T-cell (primary cell): ENCODE data around the gene DUSP22. TPM values are rescaled to one million over a fixed set of nuclear protein-coding genes. Genes with fewer than 3 reads are reported as not detected.

Experiments used
- ATAC-seq, 4 experiments: fragments of 200-7000 bp in 3 of 4; fragments of 150-1000 bp in 1 of 4; cut with Tn5 transposase; replicated peaks in 1 of 4; 1 replicate in 3 of 4; 2 replicates in 1 of 4; pipeline ENCODE4 v1.10.0; 2021; ENCODE audit warnings: moderate library complexity in 3 of 4, mild to moderate bottlenecking in 2 of 4, moderate number of reproducible peaks in 1 of 4
- CTCF ChIA-PET, 2 donors: fragments of 300-600 bp; sonication (Branson Sonifier 250); formaldehyde crosslinking; loops; one replicate each; lab custom pipeline; 2022; ENCODE audit warnings: antibody characterized with exemption in 2 of 2; lab: Charles Lee
- POLR2A ChIA-PET, 2 donors: fragments of 300-600 bp; sonication (Branson Sonifier 250); formaldehyde crosslinking; loops; one replicate each; lab custom pipeline; 2022; ENCODE audit warnings: antibody characterized with exemption in 2 of 2; lab: Charles Lee
- DNase-seq, 35 experiments: peaks; one replicate each; pipeline versions ENCODE4 v3.0.0 to v3.0.0-alpha.2; 2013 to 2023
- H3K27ac ChIP-seq: one replicate; pipeline ENCODE4 v1.5.1; 2013; ENCODE audit warnings: low read length
- H3K27me3 ChIP-seq, 2 experiments: replicated peaks in 1 of 2; 1 replicate in 1 of 2; 2 replicates in 1 of 2; pipeline versions ENCODE4 v1.6.1 to v1.7.0; 2013; ENCODE audit warnings: low read length in 1 of 2, mixed read lengths in 1 of 2; ENCODE audit not compliant: control insufficient read depth in 2 of 2, insufficient read depth in 2 of 2; ENCODE audit errors: extremely low read depth in 1 of 2
- H3K36me3 ChIP-seq, 2 donors: 1 replicate in 1 of 2; 2 replicates in 1 of 2; pipeline versions ENCODE4 v1.6.1 to v1.7.0; 2013; ENCODE audit warnings: low read length in 1 of 2; ENCODE audit not compliant: control insufficient read depth in 2 of 2, insufficient read depth in 1 of 2; ENCODE audit errors: extremely low read depth in 1 of 2
- H3K4me1 ChIP-seq, 2 experiments: 1 replicate in 1 of 2; 2 replicates in 1 of 2; pipeline versions ENCODE4 v1.6.1 to v1.7.0; 2013; ENCODE audit warnings: low read length in 2 of 2, mixed read lengths in 1 of 2; ENCODE audit not compliant: insufficient read depth in 2 of 2, control insufficient read depth in 1 of 2; ENCODE audit errors: extremely low read depth in 1 of 2
- H3K4me3 ChIP-seq, 2 donors: 1 replicate in 1 of 2; 2 replicates in 1 of 2; pipeline versions ENCODE4 v1.5.1 to v1.7.0; 2013; ENCODE audit warnings: mild to moderate bottlenecking in 2 of 2, low read length in 1 of 2, moderate library complexity in 1 of 2; ENCODE audit not compliant: control insufficient read depth in 1 of 2; ENCODE audit errors: extremely low read depth in 1 of 2
- H3K9me3 ChIP-seq: 2 replicates; pipeline ENCODE4 v1.7.0; 2013
- H3K27ac Mint-ChIP-seq, 2 donors: one replicate each; pipeline ENCODE4 v1.8.0; 2020 to 2021; ENCODE audit warnings: mild to moderate bottlenecking in 2 of 2, mixed read lengths in 2 of 2
- H3K27me3 Mint-ChIP-seq, 2 donors: one replicate each; pipeline ENCODE4 v1.8.0; 2021 to 2022; ENCODE audit warnings: mixed read lengths in 2 of 2
- H3K36me3 Mint-ChIP-seq: one replicate; pipeline ENCODE4 v1.8.0; 2021; ENCODE audit warnings: mixed read lengths
- H3K4me1 Mint-ChIP-seq, 3 donors: one replicate each; pipeline ENCODE4 v1.8.0; 2020 to 2022; ENCODE audit warnings: mixed read lengths in 3 of 3, mild to moderate bottlenecking in 1 of 3
- H3K4me3 Mint-ChIP-seq, 3 donors: one replicate each; pipeline ENCODE4 v1.8.0; 2020 to 2022; ENCODE audit warnings: mild to moderate bottlenecking in 3 of 3, mixed read lengths in 3 of 3, moderate library complexity in 3 of 3
- H3K9me3 Mint-ChIP-seq, 3 donors: one replicate each; pipeline ENCODE4 v1.8.0; 2020 to 2022; ENCODE audit warnings: mixed read lengths in 3 of 3
- WGBS: methylation state at CpG from one replicate; pipeline ENCODE4 v1.1.5; 2013; ENCODE audit warnings: missing lambda C conversion rate; ENCODE audit not compliant: insufficient coverage; 5-methylcytosine and 5-hydroxymethylcytosine counted together
- total RNA-seq, 35 experiments: library from RNA in 6 of 35; stranded (reverse) in 6 of 35; fragments of 120-200 nt in 1 of 35; gene quantifications; one replicate each; pipeline versions ENCODE4 v1.2.1 to v1.2.4 and lab custom pipeline; 2013 to 2026

The DUSP22 gene
- total RNA-seq, 5 donors from 2014 or later (not counting 1 experiment from before 2014, with no cell fraction given), result 32.0 to 52.4 (median 42.1) TPM

DNA sequence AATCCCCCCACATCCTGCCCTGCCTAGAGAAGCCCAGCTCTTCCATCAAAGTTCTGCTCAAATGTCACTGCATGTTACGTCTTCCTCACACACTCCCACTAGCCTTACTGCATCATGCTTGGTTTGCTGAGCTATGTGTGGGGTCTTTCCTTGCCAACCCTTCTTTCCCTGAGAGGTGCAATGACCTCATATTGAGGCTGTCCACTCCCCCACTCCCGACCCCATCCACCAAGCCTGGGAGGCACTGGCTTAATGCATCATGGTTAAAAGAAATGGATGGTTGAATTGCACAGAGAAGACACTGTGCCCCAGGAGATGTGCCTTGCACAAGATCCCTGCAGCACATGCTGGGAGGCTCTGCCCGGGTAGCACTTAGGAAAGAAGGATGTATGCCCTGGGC, 91.6 kb downstream of the DUSP22 start:
- peaks cover 0 to 7% of the 10 kb centered on the region in 2 experiments for H3K4me1 ChIP-seq
- no peak overlapping the region for H3K27ac Mint-ChIP-seq
- ATAC-seq (no peak), DNase-seq (no peak)
- H3K4me3 Mint-ChIP-seq, result no peak overlapping the region
- peaks cover 0 to 58% of the 10 kb centered on the region in 2 experiments for H3K27me3 ChIP-seq
- no peaks in the 10 kb centered on the region for H3K36me3 Mint-ChIP-seq
- no peaks in the 10 kb centered on the region for H3K36me3 ChIP-seq
- peaks cover 3 to 7% (median 6%) of the 10 kb centered on the region in 3 donors for H3K4me1 Mint-ChIP-seq
- no CpG with 5 or more reads among the region's 3 CpGs for WGBS
- H3K9me3 Mint-ChIP-seq, result no peaks in the 10 kb centered on the region
- POLR2A ChIA-PET, result no interaction called here
- no peaks in the 10 kb centered on the region for H3K9me3 ChIP-seq
- no peak overlapping the region for H3K4me3 ChIP-seq
- no peak overlapping the region for H3K27ac ChIP-seq
- H3K27me3 Mint-ChIP-seq, result peaks cover 12 to 34% of the 10 kb centered on the region in 2 donors
- CTCF ChIA-PET, result no interaction called here

DNA sequence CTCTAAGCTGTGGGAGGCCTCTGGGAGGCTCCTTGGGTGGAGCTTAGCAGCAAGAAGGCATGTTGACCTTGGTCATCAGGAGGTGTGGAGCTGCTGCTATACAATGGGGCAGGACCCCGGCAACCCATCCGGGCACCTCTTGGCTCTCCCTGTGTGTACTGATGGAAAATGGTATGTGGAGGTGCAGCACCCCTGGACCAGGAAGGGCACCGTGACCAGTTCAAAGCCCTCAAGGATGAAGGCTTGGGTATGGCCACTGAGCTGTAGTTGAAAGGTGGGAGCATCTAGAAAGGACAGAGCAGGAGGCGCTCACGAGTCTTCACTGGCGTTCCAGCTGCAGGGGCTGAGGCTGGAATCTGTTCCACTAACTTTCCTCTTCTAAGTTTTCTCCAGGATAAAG, 92.6 kb downstream of the DUSP22 start:
- 95% methylated on average over 3 of the region's 6 CpGs for WGBS
- H3K4me3 Mint-ChIP-seq, result no peak overlapping the region
- no peak overlapping the region for H3K27ac ChIP-seq
- POLR2A ChIA-PET, result no interaction called here
- peaks cover 12 to 34% of the 10 kb centered on the region in 2 donors for H3K27me3 Mint-ChIP-seq
- no peaks in the 10 kb centered on the region for H3K9me3 ChIP-seq
- ATAC-seq (no peak), DNase-seq (peak in 1 of 35 experiments; percentile 4)
- H3K4me1 Mint-ChIP-seq, result peaks cover 8 to 13% (median 11%) of the 10 kb centered on the region in 3 donors
- H3K27me3 ChIP-seq, result peaks cover 0 to 48% of the 10 kb centered on the region in 2 experiments
- peaks cover 4 to 7% of the 10 kb centered on the region in 2 experiments for H3K4me1 ChIP-seq
- no peak overlapping the region for H3K27ac Mint-ChIP-seq
- no peaks in the 10 kb centered on the region for H3K36me3 Mint-ChIP-seq
- H3K36me3 ChIP-seq, result no peaks in the 10 kb centered on the region
- no peak overlapping the region for H3K4me3 ChIP-seq
- CTCF ChIA-PET, result interaction anchor here in 1 of 2 donors (0.6 kb wide), 1 partner anchor 231 kb away, joined by 3 read pairs; no protein-coding TSS in a partner anchor
- H3K9me3 Mint-ChIP-seq, result no peaks in the 10 kb centered on the region

DNA sequence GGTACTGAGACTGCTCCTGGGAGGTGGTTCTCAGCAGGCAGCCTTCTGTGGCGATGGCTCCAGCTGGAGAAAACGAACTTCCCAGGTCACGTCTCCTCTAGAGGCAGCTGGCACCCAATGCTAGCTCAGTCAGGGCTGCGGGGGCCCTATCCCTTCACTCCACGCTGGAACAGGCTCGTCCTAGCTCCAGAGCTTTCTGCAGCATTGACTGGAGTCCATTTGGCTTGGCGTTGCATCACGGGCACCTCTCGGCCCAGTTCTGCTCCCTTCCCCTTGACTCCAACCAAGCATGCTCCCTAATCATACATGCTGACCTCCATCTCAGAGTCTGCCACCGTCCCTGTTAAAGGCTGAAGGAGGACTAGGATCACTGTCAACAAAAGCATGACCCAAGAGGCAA, 93.3 kb downstream of the DUSP22 start:
- H3K4me3 ChIP-seq, result no peak overlapping the region
- no peak overlapping the region for H3K27ac ChIP-seq
- DNase-seq, result peak in 1 of 35 experiments; percentile 4
- WGBS, result 96% methylated on average over 9 of the region's 10 CpGs
- H3K27ac Mint-ChIP-seq, result no peak overlapping the region
- ChIA-PET POLR2A (no interaction called here), CTCF (no interaction called here)
- H3K36me3 Mint-ChIP-seq, result no peaks in the 10 kb centered on the region
- no peak overlapping the region for H3K4me3 Mint-ChIP-seq
- no peak for ATAC-seq
- peaks cover 11% of the 10 kb centered on the region in 2 experiments for H3K4me1 ChIP-seq
- H3K9me3 Mint-ChIP-seq, result no peaks in the 10 kb centered on the region
- peaks cover 2 to 44% of the 10 kb centered on the region in 2 experiments for H3K27me3 ChIP-seq
- H3K27me3 Mint-ChIP-seq, result peaks cover 8 to 30% of the 10 kb centered on the region in 2 donors
- no peaks in the 10 kb centered on the region for H3K36me3 ChIP-seq
- H3K4me1 Mint-ChIP-seq, result peaks cover 12 to 16% (median 15%) of the 10 kb centered on the region in 3 donors
- H3K9me3 ChIP-seq, result no peaks in the 10 kb centered on the region

- Mint-ChIP-seq H3K4me1 (peaks cover 19 to 21% (median 20%) of the 10 kb centered on the region in 3 donors), H3K4me3 (no peak overlapping the region), H3K27me3 (peaks cover 7 to 25% of the 10 kb centered on the region in 2 donors), H3K36me3 (no peaks in the 10 kb centered on the region), H3K27ac (no peak overlapping the region), H3K9me3 (no peaks in the 10 kb centered on the region)
- Histone ChIP-seq H3K4me3 (no peak overlapping the region), H3K4me1 (peaks cover 12 to 20% of the 10 kb centered on the region in 2 experiments), H3K36me3 (no peaks in the 10 kb centered on the region), H3K27ac (no peak overlapping the region), H3K27me3 (peaks cover 2 to 49% of the 10 kb centered on the region in 2 experiments), H3K9me3 (no peaks in the 10 kb centered on the region)
- WGBS, result 100% methylated on average over 9 of the region's 18 CpGs
- ATAC-seq, result no peak
- ChIA-PET POLR2A (no interaction called here), CTCF (no interaction called here)
- peak in 1 of 35 experiments; percentile 2 for DNase-seq
Measured at GRCh38 chr6:386688-387266, 94.5 kb downstream of the DUSP22 start.

DNA sequence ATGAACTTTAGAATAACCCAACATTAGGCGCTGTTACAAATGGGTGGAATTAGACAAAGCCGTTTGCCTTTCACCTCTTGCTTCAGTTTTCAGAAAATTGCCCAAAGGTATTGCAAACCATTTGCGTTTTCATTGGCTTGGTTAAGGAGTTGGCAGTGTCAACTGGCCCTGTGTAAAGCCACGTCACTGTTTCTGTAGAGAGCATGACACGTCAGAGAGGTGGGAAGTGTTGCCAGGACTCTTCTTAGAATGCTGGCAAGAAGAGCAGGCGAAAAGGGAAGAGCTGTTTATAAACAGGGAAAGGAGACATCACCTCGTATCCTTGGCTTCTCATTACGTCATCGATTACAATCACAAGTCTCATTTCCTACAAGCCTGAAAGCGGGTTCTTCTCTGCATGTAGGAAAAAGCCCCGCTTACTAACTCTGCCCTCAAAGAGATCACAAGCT, 95.0 kb downstream of the DUSP22 start:
- H3K27ac Mint-ChIP-seq, result no peak overlapping the region
- H3K4me3 Mint-ChIP-seq, result no peak overlapping the region
- H3K27ac ChIP-seq, result no peak overlapping the region
- WGBS, result 90% methylated on average over 6 of the region's 11 CpGs
- no peaks in the 10 kb centered on the region for H3K36me3 ChIP-seq
- POLR2A ChIA-PET, result no interaction called here
- H3K9me3 ChIP-seq, result no peaks in the 10 kb centered on the region
- H3K4me1 Mint-ChIP-seq, result peaks cover 19 to 21% (median 20%) of the 10 kb centered on the region in 3 donors
- peaks cover 7 to 25% of the 10 kb centered on the region in 2 donors for H3K27me3 Mint-ChIP-seq
- CTCF ChIA-PET, result no interaction called here
- DNase-seq (peak in 1 of 35 experiments; percentile 4), ATAC-seq (no peak)
- H3K36me3 Mint-ChIP-seq, result no peaks in the 10 kb centered on the region
- no peaks in the 10 kb centered on the region for H3K9me3 Mint-ChIP-seq
- H3K4me1 ChIP-seq, result peaks cover 13 to 25% of the 10 kb centered on the region in 2 experiments
- H3K4me3 ChIP-seq, result no peak overlapping the region
- H3K27me3 ChIP-seq, result peaks cover 2 to 49% of the 10 kb centered on the region in 2 experiments

DNA sequence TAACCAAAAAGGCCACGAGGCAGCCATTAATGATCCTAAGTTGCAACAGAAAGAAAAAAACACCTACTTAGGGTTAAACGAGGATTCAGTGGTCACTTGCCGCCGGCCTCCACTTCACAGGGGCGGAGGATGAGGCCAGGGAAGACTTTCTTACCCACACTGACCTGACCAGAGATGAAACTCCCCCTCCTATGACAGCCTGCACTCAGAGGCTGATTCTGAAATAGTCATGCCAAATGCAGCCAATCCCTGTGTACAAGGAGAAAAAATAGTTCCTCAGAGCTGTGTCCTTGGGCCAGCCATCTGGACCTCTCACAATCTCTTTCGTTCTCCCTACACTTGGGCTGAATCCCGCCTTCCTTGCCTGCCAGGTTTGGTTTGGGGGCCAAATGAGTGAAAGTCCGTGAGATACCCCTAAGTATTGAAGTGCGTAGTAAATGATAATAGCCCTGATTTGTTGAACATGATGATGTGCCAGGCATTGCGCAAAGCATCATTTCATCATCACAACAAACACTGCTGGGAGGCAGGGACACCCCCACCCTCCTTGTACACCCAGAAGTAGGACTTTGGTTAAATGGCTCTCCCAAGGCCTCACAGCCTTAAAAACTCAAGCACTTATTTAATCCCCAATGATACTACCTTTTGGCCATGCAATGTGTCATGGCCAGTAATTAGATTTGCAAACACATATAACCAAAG, 96.1 kb downstream of the DUSP22 start:
- DNase-seq, result no peak
- WGBS, result 83% methylated on average over 5 of the region's 10 CpGs
- Mint-ChIP-seq H3K9me3 (no peaks in the 10 kb centered on the region), H3K36me3 (no peaks in the 10 kb centered on the region), H3K27me3 (peaks cover 7 to 20% of the 10 kb centered on the region in 2 donors), H3K27ac (no peak overlapping the region), H3K4me3 (no peak overlapping the region), H3K4me1 (peaks cover 19 to 21% (median 20%) of the 10 kb centered on the region in 3 donors)
- no peak overlapping the region for H3K4me3 ChIP-seq
- H3K4me1 ChIP-seq, result peaks cover 17 to 29% of the 10 kb centered on the region in 2 experiments
- no peaks in the 10 kb centered on the region for H3K9me3 ChIP-seq
- H3K27me3 ChIP-seq, result peaks cover 2 to 43% of the 10 kb centered on the region in 2 experiments
- H3K27ac ChIP-seq, result no peak overlapping the region
- H3K36me3 ChIP-seq, result no peaks in the 10 kb centered on the region
- no peak for ATAC-seq
- ChIA-PET CTCF (no interaction called here), POLR2A (no interaction called here)
